EL (cell line): ENCODE data around the gene KRTAP10-7.
"Not testable (repeated sequence)": the region's sequence is repeated elsewhere in the genome, so short reads cannot be mapped to it uniquely, and the experiment has no call there.

ENCODE experiments used
- DNase-seq: peaks from one replicate; pipeline ENCODE4 v3.0.0-alpha.2; 2016

Gene KRTAP10-7

DNA sequence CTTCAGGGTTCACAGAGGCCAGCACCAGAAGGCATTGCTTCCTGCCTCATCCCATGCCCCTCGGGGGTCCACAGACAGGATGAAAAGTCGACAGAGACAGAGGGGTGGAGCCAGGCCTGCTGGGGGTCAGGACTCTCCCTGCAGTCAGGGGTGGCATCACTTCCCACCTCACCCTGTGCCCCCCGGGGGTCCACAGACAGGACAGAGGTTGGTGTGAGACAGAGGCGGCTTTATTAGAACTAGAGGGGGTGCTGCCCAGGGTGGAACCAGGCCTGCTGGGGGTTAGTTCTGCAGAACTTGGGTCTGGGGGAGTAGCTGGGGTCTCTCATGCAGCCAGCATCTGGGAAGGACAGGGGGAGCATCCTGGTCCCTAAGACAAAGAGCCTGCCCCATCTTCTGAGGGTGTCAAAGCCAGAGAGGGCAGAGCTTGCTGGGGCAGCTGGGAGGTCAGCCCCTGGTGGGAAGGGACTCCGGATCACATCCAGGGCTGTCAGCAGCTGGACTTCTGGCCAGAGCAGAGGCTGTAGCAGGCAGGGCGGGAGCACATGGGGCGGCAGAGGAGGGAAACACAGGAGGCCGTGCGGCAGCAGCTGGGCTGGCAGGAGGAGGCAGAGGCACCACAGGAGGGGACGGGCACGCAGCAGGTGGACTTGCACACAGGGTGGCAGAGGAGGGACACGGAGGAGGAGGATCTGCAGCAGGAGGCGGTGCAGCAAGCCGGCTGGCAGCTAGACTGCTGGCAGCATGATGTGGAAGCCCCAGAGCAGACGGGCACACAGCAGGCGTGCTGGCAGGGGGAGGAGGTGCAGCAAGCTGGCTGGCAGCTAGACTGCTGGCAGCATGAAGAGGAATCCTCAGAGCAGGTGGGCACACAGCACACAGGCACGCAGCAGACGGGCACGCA lies 9.2 kb upstream of the KRTAP10-7 start:
- DNase-seq: not testable (repeated sequence)

DNA sequence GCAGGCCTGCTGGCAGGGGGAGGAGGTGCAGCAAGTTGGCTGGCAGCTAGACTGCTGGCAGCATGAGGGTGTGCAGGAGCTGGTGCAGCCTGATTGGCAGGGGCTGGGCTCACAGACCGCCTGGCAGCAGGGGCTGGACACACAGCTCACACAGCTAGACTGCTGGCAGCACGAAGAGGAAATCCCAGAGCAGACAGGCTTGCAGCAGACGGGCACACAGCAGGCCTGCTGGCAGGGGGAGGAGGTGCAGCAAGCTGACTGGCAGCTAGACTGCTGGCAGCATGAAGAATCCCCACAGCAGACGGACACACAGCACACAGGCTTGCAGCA lies 8.6 kb upstream of the KRTAP10-7 start:
- not testable (repeated sequence) for DNase-seq

DNA sequence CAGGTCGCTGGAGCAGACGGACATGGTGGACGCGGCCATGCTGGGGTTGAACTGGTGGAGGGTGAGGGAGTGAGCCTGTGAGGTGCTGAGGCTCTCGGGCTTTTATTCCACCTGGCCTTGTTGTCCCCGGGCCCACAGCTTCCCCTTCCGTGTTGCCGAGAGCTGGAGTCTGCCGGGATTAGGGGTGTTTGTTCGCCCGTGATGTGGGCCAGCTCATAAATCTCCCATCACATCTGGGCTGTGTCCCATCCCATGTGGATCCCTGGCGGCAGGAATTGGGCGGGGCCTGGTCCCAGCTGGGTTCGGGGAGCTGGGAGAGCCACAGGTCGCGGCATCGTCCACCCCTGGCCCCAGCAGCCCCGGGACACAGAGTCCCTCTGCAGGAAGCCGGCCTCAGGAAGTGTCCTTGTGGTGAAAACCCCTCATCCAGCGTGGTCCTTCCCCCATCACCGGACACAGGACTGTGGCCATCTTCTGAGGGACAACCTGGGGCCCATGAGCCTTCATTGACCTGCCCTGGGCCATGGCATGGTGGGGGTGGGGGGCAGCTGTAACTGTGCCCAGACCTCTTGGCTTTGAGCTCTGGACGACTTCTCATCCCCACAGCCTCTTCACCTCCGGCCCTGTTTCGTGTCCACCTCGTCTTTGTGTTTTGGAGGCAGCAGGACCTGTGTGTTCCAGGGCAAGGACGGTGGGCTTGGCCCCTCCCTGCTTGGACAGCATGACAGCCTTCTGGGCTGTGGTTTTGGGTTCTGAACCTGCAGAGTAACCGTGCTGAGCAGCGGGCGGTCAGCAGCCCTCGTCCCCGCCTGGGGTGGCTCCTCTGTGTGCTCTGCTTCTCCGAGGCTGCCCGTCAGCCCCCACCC lies 7.7 kb upstream of the KRTAP10-7 start, which contains the start of gene KRTAP10-6:
KRTAP10-6 (minus strand) TSS at position 60 of the 866 bp plus-strand sequence; CDS start at position 39, 21 bp downstream.
- no peak for DNase-seq

DNA sequence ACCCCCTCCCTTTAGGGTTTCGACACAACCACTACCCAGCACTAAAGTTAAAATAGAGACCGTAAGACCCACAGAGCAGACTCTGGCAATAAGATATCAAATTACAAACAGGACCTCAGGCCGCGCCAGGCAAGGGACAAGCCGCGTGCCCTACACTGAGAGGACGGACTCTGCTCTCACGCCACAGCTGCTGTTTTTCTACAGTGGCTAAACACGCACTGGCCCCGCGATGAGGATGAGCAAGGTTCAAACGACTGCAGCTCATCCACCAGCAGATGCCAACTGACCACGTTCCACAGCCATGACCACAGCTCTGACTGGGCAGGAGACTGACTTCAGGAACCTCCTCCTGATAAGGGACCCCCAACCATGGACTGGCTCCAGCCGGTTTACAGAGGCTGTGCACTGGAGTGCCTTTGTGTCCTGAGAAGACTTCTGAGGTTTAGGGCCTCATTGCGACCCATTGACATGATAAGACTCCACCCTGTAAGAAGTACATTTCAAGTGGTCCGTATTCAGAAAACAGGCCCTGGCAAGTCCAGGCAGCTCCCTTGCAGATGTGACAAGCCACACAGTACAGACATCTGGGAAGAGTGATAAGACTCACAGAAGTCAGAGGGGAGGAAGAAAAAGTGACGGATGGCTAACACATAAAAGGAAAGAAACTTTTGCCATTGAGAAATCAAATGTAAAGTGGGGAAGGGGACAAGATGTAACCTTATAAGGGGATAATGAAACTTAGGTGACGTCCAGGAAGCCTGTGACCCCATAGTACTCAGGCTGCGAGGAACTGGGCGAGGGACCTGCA lies 6.6 kb upstream of the KRTAP10-7 start:
- no peak for DNase-seq

DNA sequence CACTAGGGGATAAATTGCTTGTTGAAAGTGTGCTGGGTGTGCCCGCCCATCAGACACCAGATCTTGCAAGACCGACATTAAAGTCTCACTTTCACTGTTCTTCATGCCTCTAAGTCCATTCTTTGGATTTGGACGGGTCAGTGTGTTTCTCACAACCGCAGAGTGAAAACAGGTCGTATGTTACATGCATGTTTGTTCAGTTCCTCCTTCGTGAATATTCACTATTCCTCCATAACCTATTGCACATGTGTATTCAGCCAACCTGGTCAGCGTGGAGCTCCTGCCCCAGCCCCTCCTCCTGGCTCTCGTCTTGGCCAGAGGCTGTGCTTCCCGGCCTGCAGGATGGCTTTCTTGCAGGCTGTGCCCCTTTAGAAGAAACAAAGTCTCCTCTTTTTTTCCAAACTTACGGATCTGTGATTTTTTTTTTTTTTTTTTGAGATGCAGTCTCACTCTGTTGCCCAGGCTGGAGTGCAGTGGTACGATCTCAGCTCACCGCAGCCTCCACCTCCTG lies 5.9 kb upstream of the KRTAP10-7 start:
- DNase-seq: no peak

DNA sequence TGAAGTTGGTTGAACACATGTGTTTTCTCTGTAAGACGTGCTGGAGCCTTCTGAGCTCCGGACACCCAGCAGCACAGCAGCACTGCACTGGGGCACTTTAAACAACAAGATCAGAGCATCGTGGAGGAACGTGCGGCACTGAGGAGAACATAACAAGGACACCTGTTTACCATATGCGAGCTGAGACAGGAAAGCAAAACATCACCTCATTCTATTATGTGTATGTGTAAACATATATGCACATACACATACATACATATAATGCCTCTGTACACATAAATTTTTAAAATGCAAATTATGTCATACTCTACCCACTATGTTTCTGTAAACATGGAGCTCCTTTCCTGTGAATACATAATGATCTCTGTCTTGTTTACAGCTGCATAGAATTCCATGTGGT lies 4.9 kb upstream of the KRTAP10-7 start:
- no peak for DNase-seq

DNA sequence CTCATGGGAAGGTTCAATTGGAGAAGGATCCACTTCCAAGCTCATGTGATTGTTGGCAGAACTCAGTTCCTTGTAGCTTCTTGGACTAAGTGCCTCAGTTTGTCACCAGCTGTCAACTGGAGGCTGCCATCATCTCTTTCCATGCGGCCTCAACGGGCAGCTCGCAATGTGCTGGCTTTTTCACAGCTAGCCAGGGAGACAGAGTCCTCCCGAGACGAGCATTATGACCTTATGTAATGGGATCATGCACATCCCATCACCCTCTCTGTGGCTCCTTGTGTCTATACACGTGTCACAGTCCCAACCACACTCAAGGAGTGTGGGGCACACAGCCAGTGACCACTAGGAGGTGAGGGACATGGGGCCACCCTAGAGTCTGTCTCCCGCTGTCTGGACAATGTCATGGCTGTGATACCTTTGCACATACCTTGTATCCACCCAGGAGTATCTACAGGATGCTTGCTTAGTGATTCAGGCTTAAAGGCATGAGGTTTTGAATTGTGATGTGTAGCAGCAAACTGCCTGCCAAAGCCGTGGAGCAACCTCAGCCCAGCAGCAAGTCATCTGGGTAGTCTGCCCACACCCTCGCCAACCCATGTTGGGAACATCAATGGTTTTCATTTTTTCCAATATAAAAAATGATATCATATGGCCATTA lies 4.2 kb upstream of the KRTAP10-7 start:
- DNase-seq: no peak

DNA sequence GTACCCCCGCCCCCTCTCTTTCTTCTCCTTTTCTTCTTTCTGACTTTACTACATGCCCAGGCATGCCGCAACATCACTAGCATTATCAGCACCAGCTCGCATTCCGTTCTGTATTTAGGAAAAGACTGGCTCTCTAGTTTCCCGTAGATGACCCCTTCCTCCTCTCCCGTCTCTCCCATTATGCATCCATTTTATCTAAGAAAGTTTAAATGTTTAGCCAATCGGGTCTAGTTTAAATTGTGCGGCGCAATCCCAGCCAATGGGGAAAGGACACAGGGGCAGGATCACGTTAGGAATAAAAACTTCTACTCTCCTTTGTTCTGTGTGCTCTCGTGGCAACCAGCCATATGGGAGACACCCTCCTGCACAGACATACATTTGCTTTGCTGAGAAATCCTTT lies 2.3 kb upstream of the KRTAP10-7 start:
- DNase-seq: no peak

DNA sequence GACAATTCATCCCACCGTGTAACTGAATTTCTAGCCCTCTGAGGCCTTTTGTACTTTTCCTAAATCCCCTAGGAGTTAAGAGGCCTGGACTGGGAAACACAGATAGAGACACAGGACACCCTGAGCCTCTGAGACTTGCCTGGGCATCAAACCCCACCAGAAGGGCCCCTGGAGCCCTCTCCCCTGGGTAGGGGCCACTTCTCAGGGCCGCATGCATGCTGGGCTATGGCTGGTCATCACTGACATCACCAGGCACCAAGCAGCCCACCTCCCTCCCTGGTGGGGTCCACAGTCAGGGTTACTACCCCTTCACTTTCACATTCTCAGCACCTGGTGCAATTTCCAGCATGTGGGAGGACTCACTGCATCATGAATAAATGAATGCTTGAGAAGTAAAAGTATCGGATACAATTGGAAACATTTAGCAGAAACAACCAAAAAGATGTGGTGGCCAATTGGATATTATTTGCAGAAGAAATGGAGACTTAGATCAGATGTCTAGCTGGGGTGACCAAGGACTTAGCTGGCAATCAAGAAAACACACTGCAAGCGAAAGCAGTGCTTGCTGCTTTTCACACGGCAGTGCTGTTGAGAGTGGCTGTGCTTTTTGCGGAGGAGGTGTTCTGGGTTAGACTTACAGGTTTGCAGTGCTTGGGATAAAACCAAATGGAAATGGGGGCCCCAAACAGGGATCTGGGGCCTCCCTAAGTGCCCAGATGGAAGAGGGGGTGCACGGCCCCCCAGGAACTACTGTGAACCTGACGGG lies 950 bp upstream of the KRTAP10-7 start:
- DNase-seq: no peak

DNA sequence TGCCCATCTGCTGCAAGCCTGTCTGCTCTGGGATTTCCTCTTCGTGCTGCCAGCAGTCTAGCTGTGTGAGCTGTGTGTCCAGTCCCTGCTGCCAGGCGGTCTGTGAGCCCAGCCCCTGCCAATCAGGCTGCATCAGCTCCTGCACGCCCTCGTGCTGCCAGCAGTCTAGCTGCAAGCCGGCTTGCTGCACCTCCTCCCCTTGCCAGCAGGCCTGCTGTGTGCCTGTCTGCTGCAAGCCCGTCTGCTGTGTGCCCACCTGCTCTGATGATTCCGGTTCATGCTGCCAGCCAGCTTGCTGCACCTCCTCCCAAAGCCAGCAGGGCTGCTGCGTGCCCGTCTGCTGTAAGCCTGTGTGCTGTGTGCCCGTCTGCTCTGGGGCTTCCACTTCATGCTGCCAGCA lies 694 bp downstream of the KRTAP10-7 start:
- DNase-seq: not testable (repeated sequence)

DNA sequence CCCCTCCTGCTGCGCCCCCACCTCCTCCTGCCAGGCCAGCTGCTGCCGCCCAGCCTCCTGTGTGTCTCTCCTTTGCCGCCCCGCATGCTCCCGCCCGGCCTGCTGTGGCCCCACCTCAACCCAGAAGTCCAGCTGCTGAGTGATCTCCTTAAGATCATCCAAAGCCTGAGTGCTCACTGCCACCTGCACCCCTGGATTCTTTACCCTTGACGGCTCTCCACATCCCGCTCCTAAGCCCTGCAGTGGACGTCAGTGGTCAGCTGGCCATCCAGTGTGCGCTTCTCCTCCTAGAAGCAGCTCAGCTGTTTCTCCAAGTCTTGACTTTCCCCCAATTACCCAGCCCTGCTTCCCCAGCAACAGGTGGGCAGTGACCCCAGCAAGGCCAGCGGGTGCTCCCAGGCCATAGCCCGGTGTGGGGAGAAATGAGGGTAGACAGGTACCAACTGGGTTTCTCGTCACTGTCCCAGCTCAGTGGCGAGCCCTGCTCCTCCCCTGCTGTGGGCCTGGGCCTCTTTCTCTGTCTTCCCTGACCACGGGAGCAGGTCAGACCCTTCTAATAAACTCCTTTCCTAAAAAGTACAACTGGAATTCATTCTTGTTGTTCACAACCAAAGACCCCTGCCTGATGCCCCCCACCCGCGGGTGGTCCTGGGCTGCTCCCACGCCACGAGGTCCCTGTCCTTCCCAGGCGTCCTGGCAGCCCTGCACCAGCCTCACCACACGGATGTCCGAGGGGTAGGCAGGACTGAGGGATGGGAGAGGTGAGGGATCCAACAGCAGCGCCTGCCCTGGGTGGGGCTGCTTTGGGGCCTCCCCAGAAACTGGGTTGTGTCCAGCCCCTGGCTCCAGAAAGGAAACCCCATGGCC lies 1.4 kb downstream of the KRTAP10-7 start:
- no peak for DNase-seq

DNA sequence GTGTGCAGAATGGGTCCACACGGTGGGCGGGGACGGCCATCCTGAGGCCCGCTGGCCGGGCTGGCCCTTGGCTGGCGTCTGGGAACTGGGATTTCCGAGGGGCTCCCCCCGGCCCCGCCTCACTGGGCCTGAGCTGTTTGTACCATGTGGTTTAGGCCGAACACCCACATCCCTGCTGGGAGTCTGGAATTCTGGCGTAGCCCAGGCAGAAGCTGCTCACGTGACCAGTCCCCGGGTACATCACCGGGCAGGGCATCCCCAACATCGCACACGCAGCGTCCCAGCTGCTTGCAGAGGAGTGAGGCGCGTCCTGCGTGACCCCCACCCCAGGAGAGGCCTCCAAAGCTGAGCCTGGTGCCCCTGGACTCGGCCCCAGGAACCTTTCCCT lies 2.1 kb downstream of the KRTAP10-7 start:
- no peak for DNase-seq

DNA sequence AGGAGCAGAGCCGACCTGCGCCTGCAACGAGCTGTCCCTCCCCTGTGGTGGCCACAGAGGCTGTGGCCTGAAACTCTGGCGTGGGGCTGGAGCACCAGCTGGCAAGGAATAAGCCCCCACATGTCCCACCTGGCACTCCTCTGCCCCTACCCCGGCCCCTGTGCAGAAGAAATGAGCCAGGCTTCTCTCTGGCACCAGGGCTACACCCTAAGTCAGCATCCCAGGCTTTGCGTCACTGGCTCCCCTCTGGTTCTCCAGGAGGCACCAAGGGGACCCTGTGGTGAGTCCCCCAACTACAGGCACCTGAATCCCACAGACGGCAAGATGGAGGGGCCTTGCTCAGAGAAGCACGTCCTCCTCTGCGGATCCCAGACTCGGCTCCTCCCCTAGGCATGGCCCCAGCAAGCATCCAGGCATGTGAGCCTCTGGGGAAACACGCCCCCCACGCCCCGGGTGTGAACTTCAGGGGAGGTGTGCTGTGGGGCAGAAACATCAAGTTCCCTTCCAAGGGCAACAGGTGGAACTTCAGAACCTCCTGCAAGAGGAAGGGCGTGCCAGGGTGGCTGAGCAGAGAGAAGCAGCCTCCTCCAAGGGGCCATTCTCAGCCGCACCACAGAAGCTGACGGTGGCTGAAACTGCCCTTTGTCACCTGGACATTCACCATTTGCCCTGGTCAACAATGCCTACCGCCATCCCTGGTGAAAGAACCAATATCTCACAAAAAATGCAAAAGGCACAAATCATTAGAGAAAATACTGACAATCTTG lies 2.9 kb downstream of the KRTAP10-7 start:
- no peak for DNase-seq

DNA sequence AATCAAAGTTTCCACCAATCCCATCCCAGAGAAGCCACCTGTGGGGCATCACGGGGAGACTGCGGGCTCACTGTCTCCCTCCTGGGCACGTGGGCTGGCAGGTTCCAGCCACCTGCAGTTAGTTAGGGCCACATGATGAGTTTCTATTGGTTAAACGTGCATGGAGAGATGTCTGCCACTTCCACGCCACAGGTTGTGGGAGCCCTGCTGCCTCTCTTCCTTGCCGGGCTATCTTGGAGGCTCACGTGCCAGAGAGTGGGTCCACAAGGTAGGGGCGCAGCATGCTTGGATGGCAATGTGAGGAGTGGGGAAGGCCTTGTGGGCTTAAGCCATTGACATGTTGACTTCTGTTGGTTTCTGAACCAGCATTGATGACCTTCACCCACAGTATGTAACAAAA lies 3.5 kb downstream of the KRTAP10-7 start:
- no peak for DNase-seq

DNA sequence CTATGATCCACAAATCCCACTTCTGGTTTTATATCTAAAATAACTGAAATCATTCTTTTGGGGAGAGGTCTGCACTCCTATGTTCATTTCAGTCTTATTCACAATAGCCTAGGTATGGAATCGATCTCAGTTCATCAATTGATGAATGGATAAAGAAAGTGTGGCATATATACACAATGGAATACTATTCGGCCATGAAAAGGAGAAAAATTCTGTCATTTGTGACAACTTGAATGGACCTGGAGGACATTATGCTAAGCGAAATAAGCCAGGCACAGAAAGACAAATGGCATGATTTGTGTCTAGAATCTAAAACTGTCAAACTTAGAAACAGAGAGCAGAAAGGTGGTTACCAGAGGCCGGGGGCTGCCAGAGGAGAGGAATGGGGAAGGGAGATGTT lies 6.1 kb downstream of the KRTAP10-7 start:
- no peak for DNase-seq

DNA sequence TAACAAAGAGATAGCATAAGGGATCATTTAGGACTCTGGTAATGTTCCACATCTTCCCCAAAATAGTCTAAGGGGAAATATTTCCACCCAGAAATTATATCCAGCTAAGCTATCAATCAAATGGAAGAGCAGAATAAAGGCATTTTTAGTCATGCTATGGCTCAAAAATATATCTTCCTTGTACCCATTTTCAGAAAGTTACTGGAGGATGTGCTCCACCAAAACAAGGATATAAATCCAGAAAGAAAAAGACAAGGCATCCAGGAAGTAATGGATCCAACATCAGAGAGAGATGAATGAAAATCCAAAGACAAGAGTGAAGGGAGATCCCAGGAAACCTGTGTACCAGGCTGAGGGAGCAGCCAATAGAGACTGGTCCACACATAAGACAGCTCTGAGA lies 8.8 kb downstream of the KRTAP10-7 start:
- DNase-seq: no peak

DNA sequence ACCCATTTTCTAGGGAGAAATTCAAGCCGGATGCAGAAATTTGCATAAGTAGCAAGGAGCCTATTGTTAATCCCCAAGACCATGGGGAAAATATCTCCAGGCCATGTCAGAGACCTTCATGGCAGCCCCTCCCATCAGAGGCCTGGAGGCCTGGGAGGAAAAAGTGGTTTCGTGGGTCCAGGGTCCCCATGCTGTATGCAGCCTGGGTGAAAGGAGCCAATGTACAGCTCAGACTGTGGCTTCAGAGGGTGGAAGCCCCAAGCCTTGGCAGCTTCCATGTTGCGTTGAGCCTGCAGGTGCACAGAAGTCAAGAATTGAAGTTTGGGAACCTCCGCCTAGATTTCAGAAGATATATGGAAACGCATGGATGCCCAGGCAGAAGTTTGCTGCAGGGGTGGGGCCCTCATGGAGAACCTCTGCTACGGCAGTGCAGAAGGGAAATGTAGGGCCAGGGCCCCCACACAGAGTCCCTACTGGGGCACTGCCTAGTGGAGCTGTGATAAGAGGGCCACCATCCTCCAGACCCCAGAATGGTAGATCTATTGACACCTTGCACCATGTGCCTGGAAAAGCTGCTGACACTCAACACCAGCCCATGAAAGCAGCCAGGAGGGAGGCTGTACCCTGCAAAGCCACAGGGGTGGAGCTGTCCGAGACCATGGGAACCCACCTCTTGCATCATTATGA lies 9.9 kb downstream of the KRTAP10-7 start:
- DNase-seq: not testable (repeated sequence)

DNA sequence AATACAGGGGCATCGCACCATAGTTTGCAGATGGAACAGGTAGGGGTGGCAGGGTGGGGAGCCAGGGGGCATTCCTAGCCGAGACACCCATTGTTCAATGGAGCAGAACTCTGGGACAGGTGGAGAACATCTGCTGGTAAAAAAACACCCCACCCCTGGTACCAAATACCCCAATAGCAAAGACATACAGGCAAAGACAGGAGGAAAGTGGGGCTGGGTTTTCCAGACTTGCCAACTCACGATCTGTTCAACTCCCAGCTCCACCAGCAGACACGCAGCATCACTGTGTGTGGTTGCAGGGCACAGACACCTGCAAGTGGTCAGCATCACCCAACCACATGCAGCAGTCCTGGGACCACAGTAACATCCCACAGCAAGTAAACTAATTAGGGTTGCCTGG lies 11.2 kb downstream of the KRTAP10-7 start:
- no peak for DNase-seq

DNA sequence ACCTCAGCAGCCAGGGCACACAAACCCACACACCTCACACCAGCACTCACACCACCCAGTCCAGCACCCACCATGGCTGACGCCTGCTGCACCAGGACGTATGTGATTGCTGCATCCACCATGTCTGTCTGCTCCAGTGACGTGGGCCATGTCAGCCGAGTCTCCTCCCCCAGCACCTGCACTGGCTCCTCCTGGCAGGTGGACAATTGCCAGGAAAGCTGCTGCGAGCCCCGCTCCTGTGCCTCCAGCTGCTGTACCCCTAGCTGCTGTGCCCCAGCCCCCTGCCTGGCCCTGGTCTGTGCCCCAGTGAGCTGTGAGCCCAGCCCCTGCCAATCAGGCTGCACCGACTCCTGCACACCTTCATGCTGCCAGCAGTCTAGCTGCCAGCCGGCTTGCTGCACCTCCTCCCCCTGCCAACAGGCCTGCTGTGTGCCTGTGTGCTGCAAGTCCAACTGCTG lies 11.7 kb downstream of the KRTAP10-7 start, which contains the start of gene KRTAP10-8:
KRTAP10-8 (plus strand) TSS at position 51 of the 458 bp plus-strand sequence; CDS start at position 73, 22 bp downstream.
- DNase-seq: no peak
